ENCODE measurements around the gene HM13. TPM values are rescaled to one million over a fixed set of nuclear protein-coding genes. Genes with fewer than 3 reads are reported as not detected.
A peak's percentile ranks its signal among the peaks of the same experiment; 100 is the strongest.

HM13 gene
- total and polyA plus RNA-seq, 2 of the 13 experiments (the other 11 are each of a cell fraction or from before 2014, with no cell fraction given), result 118 to 243 TPM

- no peak; the same call in 1 of the 2 replicates for TF ChIP-seq ZHX1 (CRISPR knock-in tag; IDR thresholded peaks at IDR 0.05; ENCODE audit: low read depth)
- TF ChIP-seq ZSCAN21 (CRISPR knock-in tag; IDR thresholded peaks at IDR 0.05; ENCODE audit: borderline replicate concordance), result peak; percentile 91; the same call in 1 of the 2 replicates
- peak; percentile 32; the same call in 1 of the 2 replicates for TF ChIP-seq CREB3 (CRISPR knock-in tag; IDR thresholded peaks at IDR 0.05)
- peak; percentile 97 for TF ChIP-seq ZNF883 (CRISPR knock-in tag; IDR thresholded peaks at IDR 0.05; ENCODE audit: not compliant biosample characterization)
- peak; percentile 98 for TF ChIP-seq MED1 (CRISPR knock-in tag; IDR thresholded peaks at IDR 0.05)
- no peak for TF ChIP-seq FOXO4 (CRISPR knock-in tag; conservative IDR thresholded peaks at IDR 0.05)
- TF ChIP-seq BCLAF1 (IDR thresholded peaks at IDR 0.05), result no peak
- no peak for TF ChIP-seq EHMT2 (IDR thresholded peaks at IDR 0.05; ENCODE audit: borderline replicate concordance, low read depth, low read length)
- peak; percentile 99 for TF ChIP-seq ATF3 (CRISPR knock-in tag; IDR thresholded peaks at IDR 0.05)
- peak in 1 of 2 experiments; percentile 65; a peak in 1 of 4 replicates for TF ChIP-seq REST (IDR thresholded peaks at IDR 0.05; ENCODE audit: borderline replicate concordance in 1 of 2, low read depth in 1 of 2, low read length in 2 of 2)
- peak; percentile 53; the same call in 1 of the 2 replicates for TF ChIP-seq ZBTB14 (CRISPR knock-in tag; IDR thresholded peaks at IDR 0.05)
- peak; percentile 79; the same call in 1 of the 2 replicates for TF ChIP-seq ZNF337 (CRISPR knock-in tag; IDR thresholded peaks at IDR 0.05; ENCODE audit: borderline replicate concordance, low read depth)
These were observed 58.7 kb downstream of the HM13 start (continued) for GRCh38 chr20:31572701-31573554.

Measured in HepG2 (cell line).